A673 (cell line): ENCODE measurements around the gene MZB1. TPM values are rescaled to one million over a fixed set of nuclear protein-coding genes. Genes with fewer than 3 reads are reported as not detected.

Source experiments
- BruUV-seq: library from RNA; stranded (reverse); fragments of 400-500 nt; replicated peaks from 2 replicates; lab custom pipeline; 2021; lab: Mats Ljungman, UMichigan
- CTCF ChIA-PET: fragments of 300-600 bp; sonication (Branson Sonifier 250); formaldehyde crosslinking; loops from one replicate; lab custom pipeline; 2022; ENCODE audit warnings: antibody characterized with exemption; lab: Charles Lee
- POLR2A ChIA-PET: fragments of 300-600 bp; sonication (Branson Sonifier 250); formaldehyde crosslinking; loops from one replicate; lab custom pipeline; 2022; ENCODE audit warnings: antibody characterized with exemption; ENCODE audit not compliant: low non-redundant PET; lab: Charles Lee
- DNase-seq: peaks from one replicate; pipeline ENCODE4 v3.0.0-alpha.2; 2015; ENCODE audit warnings: low spot score
- H3K27ac ChIP-seq: fragments of 200-600 bp; sonication (generic); 2 replicates; pipeline ENCODE4 v1.5.1; 2016; ENCODE audit warnings: mixed run types, low read depth, mild to moderate bottlenecking, mixed read lengths, antibody characterized with exemption, low read length; ENCODE audit not compliant: poor library complexity, severe bottlenecking
- H3K27me3 ChIP-seq: fragments of 200-600 bp; sonication (generic); replicated peaks from 2 replicates; pipeline ENCODE4 v1.6.1; 2017; ENCODE audit warnings: mixed run types, low read depth, mild to moderate bottlenecking, mixed read lengths, antibody characterized with exemption, low read length; ENCODE audit not compliant: insufficient read depth, poor library complexity
- H3K36me3 ChIP-seq: fragments of 200-600 bp; sonication (generic); 2 replicates; pipeline ENCODE4 v1.6.1; 2016; ENCODE audit warnings: mixed run types, mild to moderate bottlenecking, mixed read lengths, antibody characterized with exemption, low read length; ENCODE audit not compliant: insufficient read depth, poor library complexity, severe bottlenecking
- H3K4me1 ChIP-seq: fragments of 200-600 bp; sonication (generic); 2 replicates; pipeline ENCODE4 v1.6.1; 2017; ENCODE audit warnings: mixed run types, mild to moderate bottlenecking, mixed read lengths, antibody characterized with exemption, low read length; ENCODE audit not compliant: insufficient read depth, poor library complexity, severe bottlenecking
- H3K4me3 ChIP-seq: fragments of 200-600 bp; sonication (generic); 2 replicates; pipeline ENCODE4 v1.5.1; 2016; ENCODE audit warnings: low read depth, mixed run types, mild to moderate bottlenecking, mixed read lengths, low read length; ENCODE audit not compliant: poor library complexity, severe bottlenecking
- H3K9me3 ChIP-seq: fragments of 200-600 bp; sonication (generic); 2 replicates; pipeline ENCODE4 v1.6.1; 2016; ENCODE audit warnings: mixed run types, low read depth, mild to moderate bottlenecking, mixed read lengths, antibody characterized with exemption, low read length; ENCODE audit not compliant: poor library complexity, severe bottlenecking
- CTCF ChIP-seq: fragments of 300-800, 200-600 bp; sonication (generic); conservative IDR thresholded peaks from 2 replicates; pipeline ENCODE4 v1.5.1; 2017; ENCODE audit warnings: low read depth, mild to moderate bottlenecking, antibody characterized with exemption, low read length, moderate library complexity, mixed read lengths
- EZH2 ChIP-seq: fragments of 200-600 bp; sonication (generic); IDR thresholded peaks from 2 replicates; pipeline ENCODE4 v1.6.1; 2017; ENCODE audit warnings: borderline replicate concordance, low read depth, mild to moderate bottlenecking, mixed read lengths, antibody characterized with exemption, low read length; ENCODE audit not compliant: poor library complexity, severe bottlenecking
- intact Hi-C: fragments of 100-400 bp; cut with micrococcal nuclease; formaldehyde crosslinking; loops from one replicate; pipeline ENCODE4 v1.10.0; 2022; ENCODE audit not compliant: unreplicated experiment
- total RNA-seq: library from RNA; stranded (reverse); gene quantifications from 2 replicates; pipeline ENCODE4 v1.2.3, GENCODE V29; 2021

MZB1 gene
- total RNA-seq, 1 experiment from 2014 or later: not detected

GRCh38 chr5:139408191-139408590 is 18.5 kb upstream of the MZB1 start:
- peaks cover 8% of the 10 kb centered on the region for H3K4me1 ChIP-seq
- no peak for TF ChIP-seq CTCF
- TF ChIP-seq EZH2: no peak
- no peak overlapping the region for H3K27ac ChIP-seq
- H3K36me3 ChIP-seq: no peaks in the 10 kb centered on the region
- POLR2A ChIA-PET: interaction anchor here (0.7 kb wide), 1 partner anchor 13 kb away, joined by 3 read pairs; no protein-coding TSS in a partner anchor
- H3K4me3 ChIP-seq: no peak overlapping the region
- no peaks in the 10 kb centered on the region for H3K27me3 ChIP-seq
- no TSS peak for BruUV-seq
- intact Hi-C loops: no loop called here
- CTCF ChIA-PET: no interaction called here
- DNase-seq: no peak
- no peaks in the 10 kb centered on the region for H3K9me3 ChIP-seq

DNA sequence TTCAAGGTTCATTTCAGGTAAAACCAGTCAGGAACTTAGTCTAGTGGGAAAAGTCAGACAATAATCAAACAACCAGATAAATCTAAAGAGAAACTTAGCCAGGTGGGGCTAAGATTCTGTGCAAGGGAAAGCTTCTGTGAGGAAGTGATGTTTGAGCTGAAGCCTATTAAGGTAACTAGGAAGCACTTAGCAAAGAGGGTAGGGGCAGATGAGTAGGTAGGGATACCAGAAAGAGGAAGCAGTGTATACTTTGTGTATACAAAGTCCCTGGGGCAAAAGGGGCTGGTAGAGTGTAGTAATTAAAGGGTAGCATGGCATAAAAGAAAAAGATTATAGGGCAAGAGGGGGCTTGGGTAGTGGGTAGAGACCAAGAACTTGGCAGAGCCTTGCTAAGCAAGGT is 17.8 kb upstream of the MZB1 start:
- H3K36me3 ChIP-seq: no peaks in the 10 kb centered on the region
- CTCF ChIA-PET: no interaction called here
- peaks cover 8% of the 10 kb centered on the region for H3K4me1 ChIP-seq
- H3K27ac ChIP-seq: no peak overlapping the region
- TF ChIP-seq EZH2 (no peak), CTCF (no peak)
- DNase-seq: no peak
- POLR2A ChIA-PET: interaction anchor here (0.7 kb wide), 1 partner anchor 14 kb away, joined by 3 read pairs; no protein-coding TSS in a partner anchor
- no peaks in the 10 kb centered on the region for H3K9me3 ChIP-seq
- H3K27me3 ChIP-seq: no peaks in the 10 kb centered on the region
- intact Hi-C loops: no loop called here
- no TSS peak for BruUV-seq
- no peak overlapping the region for H3K4me3 ChIP-seq

GRCh38 chr5:139406963-139407362 is 17.2 kb upstream of the MZB1 start:
- TF ChIP-seq EZH2 (no peak), CTCF (no peak)
- intact Hi-C loops: no loop called here
- Histone ChIP-seq H3K27me3 (no peaks in the 10 kb centered on the region), H3K36me3 (no peaks in the 10 kb centered on the region), H3K4me3 (no peak overlapping the region), H3K27ac (no peak overlapping the region), H3K9me3 (no peaks in the 10 kb centered on the region), H3K4me1 (peaks cover 8% of the 10 kb centered on the region)
- no TSS peak for BruUV-seq
- ChIA-PET POLR2A (no interaction called here), CTCF (no interaction called here)
- DNase-seq: no peak
